ENCODE measurements around the gene SEC22C.

DNA sequence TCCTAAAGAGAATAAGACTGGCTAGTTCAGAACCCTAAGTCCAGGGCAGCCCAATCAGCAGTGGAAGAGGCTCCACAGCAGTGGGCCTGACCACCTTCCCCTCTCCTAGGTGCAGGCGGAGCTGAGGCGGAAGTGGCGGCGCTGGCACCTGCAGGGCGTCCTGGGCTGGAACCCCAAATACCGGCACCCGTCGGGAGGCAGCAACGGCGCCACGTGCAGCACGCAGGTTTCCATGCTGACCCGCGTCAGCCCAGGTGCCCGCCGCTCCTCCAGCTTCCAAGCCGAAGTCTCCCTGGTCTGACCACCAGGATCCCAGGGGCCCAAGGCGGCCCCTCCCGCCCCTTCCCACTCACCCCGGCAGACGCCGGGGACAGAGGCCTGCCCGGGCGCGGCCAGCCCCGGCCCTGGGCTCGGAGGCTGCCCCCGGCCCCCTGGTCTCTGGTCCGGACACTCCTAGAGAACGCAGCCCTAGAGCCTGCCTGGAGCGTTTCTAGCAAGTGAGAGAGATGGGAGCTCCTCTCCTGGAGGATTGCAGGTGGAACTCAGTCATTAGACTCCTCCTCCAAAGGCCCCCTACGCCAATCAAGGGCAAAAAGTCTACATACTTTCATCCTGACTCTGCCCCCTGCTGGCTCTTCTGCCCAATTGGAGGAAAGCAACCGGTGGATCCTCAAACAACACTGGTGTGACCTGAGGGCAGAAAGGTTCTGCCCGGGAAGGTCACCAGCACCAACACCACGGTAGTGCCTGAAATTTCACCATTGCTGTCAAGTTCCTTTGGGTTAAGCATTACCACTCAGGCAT lies 45.6 kb downstream of the SEC22C start:
- TF ChIP-seq TAF1 (IDR thresholded peaks at IDR 0.05; ENCODE audit: borderline replicate concordance, insufficient read depth, low read length) (no peak), POLR2AphosphoS5 (IDR thresholded peaks at IDR 0.05; ENCODE audit: low read depth, low read length) (no peak), SIN3A (IDR thresholded peaks at IDR 0.05; ENCODE audit: borderline replicate concordance, insufficient read depth, low read length) (no peak), FOXP2 (optimal IDR thresholded peaks at IDR 0.05; ENCODE audit: borderline replicate concordance, extremely low read depth, extremely low read length, insufficient read depth) (no peak)
- TF ChIP-seq, protein P1, sequence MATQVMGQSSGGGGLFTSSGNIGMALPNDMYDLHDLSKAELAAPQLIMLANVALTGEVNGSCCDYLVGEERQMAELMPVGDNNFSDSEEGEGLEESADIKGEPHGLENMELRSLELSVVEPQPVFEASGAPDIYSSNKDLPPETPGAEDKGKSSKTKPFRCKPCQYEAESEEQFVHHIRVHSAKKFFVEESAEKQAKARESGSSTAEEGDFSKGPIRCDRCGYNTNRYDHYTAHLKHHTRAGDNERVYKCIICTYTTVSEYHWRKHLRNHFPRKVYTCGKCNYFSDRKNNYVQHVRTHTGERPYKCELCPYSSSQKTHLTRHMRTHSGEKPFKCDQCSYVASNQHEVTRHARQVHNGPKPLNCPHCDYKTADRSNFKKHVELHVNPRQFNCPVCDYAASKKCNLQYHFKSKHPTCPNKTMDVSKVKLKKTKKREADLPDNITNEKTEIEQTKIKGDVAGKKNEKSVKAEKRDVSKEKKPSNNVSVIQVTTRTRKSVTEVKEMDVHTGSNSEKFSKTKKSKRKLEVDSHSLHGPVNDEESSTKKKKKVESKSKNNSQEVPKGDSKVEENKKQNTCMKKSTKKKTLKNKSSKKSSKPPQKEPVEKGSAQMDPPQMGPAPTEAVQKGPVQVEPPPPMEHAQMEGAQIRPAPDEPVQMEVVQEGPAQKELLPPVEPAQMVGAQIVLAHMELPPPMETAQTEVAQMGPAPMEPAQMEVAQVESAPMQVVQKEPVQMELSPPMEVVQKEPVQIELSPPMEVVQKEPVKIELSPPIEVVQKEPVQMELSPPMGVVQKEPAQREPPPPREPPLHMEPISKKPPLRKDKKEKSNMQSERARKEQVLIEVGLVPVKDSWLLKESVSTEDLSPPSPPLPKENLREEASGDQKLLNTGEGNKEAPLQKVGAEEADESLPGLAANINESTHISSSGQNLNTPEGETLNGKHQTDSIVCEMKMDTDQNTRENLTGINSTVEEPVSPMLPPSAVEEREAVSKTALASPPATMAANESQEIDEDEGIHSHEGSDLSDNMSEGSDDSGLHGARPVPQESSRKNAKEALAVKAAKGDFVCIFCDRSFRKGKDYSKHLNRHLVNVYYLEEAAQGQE (IDR thresholded peaks at IDR 0.05; ENCODE audit: insufficient read depth in 1 of 2, low read depth in 2 of 2, low read length in 2 of 2): no peak
